Caco-2 (cell line): ENCODE measurements around the gene ZGRF1. TPM values are rescaled to one million over a fixed set of nuclear protein-coding genes. Genes with fewer than 3 reads are reported as not detected.
"Not testable (repeated sequence)": the region's sequence is repeated elsewhere in the genome, so short reads cannot be mapped to it uniquely, and the experiment has no call there.

Experiments used
- BruUV-seq: library from RNA; stranded (reverse); fragments of 400-500 nt; replicated peaks from 2 replicates; lab custom pipeline; 2021; lab: Mats Ljungman, UMichigan
- CTCF ChIA-PET: fragments of 300-600 bp; sonication (Branson Sonifier 250); formaldehyde crosslinking; loops from one replicate; lab custom pipeline; 2022; ENCODE audit warnings: antibody characterized with exemption; lab: Charles Lee
- POLR2A ChIA-PET: fragments of 300-600 bp; sonication (Branson Sonifier 250); formaldehyde crosslinking; loops from one replicate; lab custom pipeline; 2022; ENCODE audit warnings: antibody characterized with exemption; lab: Charles Lee
- DNase-seq, 2 experiments: peaks; one replicate each; pipeline versions ENCODE4 v3.0.0 to v3.0.0-alpha.2; 2020 to 2022
- H3K27me3 ChIP-seq: replicated peaks from 2 replicates; pipeline ENCODE4 v1.6.0; 2011; ENCODE audit warnings: low read length; ENCODE audit not compliant: control insufficient read depth, insufficient read depth
- H3K36me3 ChIP-seq: 2 replicates; pipeline ENCODE4 v1.5.1; 2011; ENCODE audit warnings: low read length; ENCODE audit not compliant: control insufficient read depth, insufficient read depth
- H3K4me1 ChIP-seq: fragments of 250-450 bp; sonication (Bioruptor Pico); 2 replicates; pipeline ENCODE4 v1.5.1; 2020; ENCODE audit warnings: mild to moderate bottlenecking
- H3K4me3 ChIP-seq: 2 replicates; pipeline ENCODE4 v1.5.1; 2011; ENCODE audit warnings: low read depth, mild to moderate bottlenecking, control low read depth, low read length
- H3K9me3 ChIP-seq: fragments of 250-450 bp; sonication (Bioruptor Pico); 2 replicates; pipeline ENCODE4 v1.5.1; 2020; ENCODE audit warnings: mild to moderate bottlenecking, moderate library complexity
- H3K27ac Mint-ChIP-seq: one replicate; pipeline ENCODE4 v1.8.0; 2022; ENCODE audit warnings: mixed read lengths; ENCODE audit not compliant: unreplicated experiment
- H3K27me3 Mint-ChIP-seq: one replicate; pipeline ENCODE4 v1.8.0; 2022; ENCODE audit warnings: mixed read lengths; ENCODE audit not compliant: insufficient read depth, unreplicated experiment
- H3K36me3 Mint-ChIP-seq: one replicate; pipeline ENCODE4 v1.8.0; 2022; ENCODE audit warnings: mild to moderate bottlenecking, mixed read lengths; ENCODE audit not compliant: insufficient read depth, unreplicated experiment
- H3K4me1 Mint-ChIP-seq: one replicate; pipeline ENCODE4 v1.8.0; 2022; ENCODE audit warnings: low read depth, mixed read lengths; ENCODE audit not compliant: unreplicated experiment
- H3K4me3 Mint-ChIP-seq: one replicate; pipeline ENCODE4 v1.8.0; 2022; ENCODE audit warnings: mild to moderate bottlenecking, moderate library complexity, mixed read lengths; ENCODE audit not compliant: unreplicated experiment
- H3K9me3 Mint-ChIP-seq: one replicate; pipeline ENCODE4 v1.8.0; 2022; ENCODE audit warnings: mixed read lengths; ENCODE audit not compliant: unreplicated experiment
- CTCF ChIP-seq, 2 experiments: fragments of 200-600 bp in 1 of 2; IDR thresholded peaks; 1 replicate in 1 of 2; 2 replicates in 1 of 2; pipeline versions ENCODE4 v1.5.1 to v1.8.0; 2011 to 2022; ENCODE audit warnings: antibody characterized with exemption in 1 of 2, control low read depth in 1 of 2, inconsistent platforms in 1 of 2, low read depth in 1 of 2, low read length in 1 of 2, mild to moderate bottlenecking in 1 of 2, moderate library complexity in 1 of 2; ENCODE audit not compliant: insufficient read depth in 1 of 2, severe bottlenecking in 1 of 2, unreplicated experiment in 1 of 2
- intact Hi-C: fragments of 100-400 bp; cut with micrococcal nuclease; formaldehyde crosslinking; loops from one replicate; pipeline ENCODE4 v1.10.0; 2022; ENCODE audit not compliant: unreplicated experiment
- total RNA-seq: library from RNA; stranded (reverse); gene quantifications from 2 replicates; pipeline ENCODE4 v1.2.3, GENCODE V29; 2022

Gene ZGRF1
- total RNA-seq, 1 experiment from 2014 or later: 14.7 TPM

- Histone ChIP-seq H3K4me1 (no peaks in the 10 kb centered on the region), H3K36me3 (no peaks in the 10 kb centered on the region), H3K27me3 (no peaks in the 10 kb centered on the region), H3K9me3 (no peaks in the 10 kb centered on the region), H3K4me3 (no peak overlapping the region)
- BruUV-seq: no TSS peak
- H3K27me3 Mint-ChIP-seq: no peaks in the 10 kb centered on the region
- H3K9me3 Mint-ChIP-seq: no peaks in the 10 kb centered on the region
- POLR2A ChIA-PET: no interaction called here
- H3K4me1 Mint-ChIP-seq: peaks cover 7% of the 10 kb centered on the region
- H3K4me3 Mint-ChIP-seq: no peak overlapping the region
- intact Hi-C loops: no loop called here
- CTCF ChIA-PET: interaction anchor here (1.2 kb wide), 1 partner anchor 117 kb away, joined by 3 read pairs; no protein-coding TSS in a partner anchor
- H3K36me3 Mint-ChIP-seq: peaks cover 26% of the 10 kb centered on the region
- no peak overlapping the region for H3K27ac Mint-ChIP-seq
- no peak for TF ChIP-seq CTCF (IDR thresholded peaks at IDR 0.05; ENCODE audit: insufficient read depth in 1 of 2, low read depth in 1 of 2, low read length in 1 of 2, severe bottlenecking in 1 of 2, unreplicated experiment in 1 of 2)
- no peak for DNase-seq
Observed at GRCh38 chr4:112647785-112648184, 11.1 kb upstream of the ZGRF1 start.

GRCh38 chr4:112646632-112647537 is 10.2 kb upstream of the ZGRF1 start:
- Mint-ChIP-seq H3K4me3 (no peak overlapping the region), H3K9me3 (no peaks in the 10 kb centered on the region), H3K27me3 (no peaks in the 10 kb centered on the region), H3K36me3 (peaks cover 26% of the 10 kb centered on the region), H3K4me1 (peaks cover 7% of the 10 kb centered on the region), H3K27ac (no peak overlapping the region)
- BruUV-seq: TSS peak; percentile 73
- H3K9me3 ChIP-seq: no peaks in the 10 kb centered on the region
- no peaks in the 10 kb centered on the region; the same call in 1 of the 2 replicates for H3K36me3 ChIP-seq
- H3K4me1 ChIP-seq: no peaks in the 10 kb centered on the region
- ChIA-PET CTCF (no interaction called here), POLR2A (no interaction called here)
- no peak for DNase-seq
- TF ChIP-seq CTCF (IDR thresholded peaks at IDR 0.05; ENCODE audit: insufficient read depth in 1 of 2, low read depth in 1 of 2, low read length in 1 of 2, severe bottlenecking in 1 of 2, unreplicated experiment in 1 of 2): no peak
- intact Hi-C loops: no loop called here
- H3K4me3 ChIP-seq: no peak overlapping the region
- no peaks in the 10 kb centered on the region for H3K27me3 ChIP-seq

GRCh38 chr4:112645541-112646329 is 9.0 kb upstream of the ZGRF1 start:
- no peak overlapping the region for H3K27ac Mint-ChIP-seq
- peaks cover 26% of the 10 kb centered on the region for H3K36me3 Mint-ChIP-seq
- H3K27me3 Mint-ChIP-seq: no peaks in the 10 kb centered on the region
- H3K27me3 ChIP-seq: no peaks in the 10 kb centered on the region
- no peaks in the 10 kb centered on the region for H3K9me3 ChIP-seq
- no peak for TF ChIP-seq CTCF (IDR thresholded peaks at IDR 0.05; ENCODE audit: insufficient read depth in 1 of 2, low read depth in 1 of 2, low read length in 1 of 2, severe bottlenecking in 1 of 2, unreplicated experiment in 1 of 2)
- H3K4me1 ChIP-seq: no peaks in the 10 kb centered on the region
- POLR2A ChIA-PET: no interaction called here
- intact Hi-C loops: no loop called here
- no peak overlapping the region for H3K4me3 ChIP-seq
- DNase-seq: no peak
- no peaks in the 10 kb centered on the region; the same call in 1 of the 2 replicates for H3K36me3 ChIP-seq
- peaks cover 7% of the 10 kb centered on the region for H3K4me1 Mint-ChIP-seq
- H3K9me3 Mint-ChIP-seq: no peaks in the 10 kb centered on the region
- BruUV-seq: no TSS peak
- CTCF ChIA-PET: no interaction called here
- H3K4me3 Mint-ChIP-seq: no peak overlapping the region

GRCh38 chr4:112644595-112645535 is 8.2 kb upstream of the ZGRF1 start:
- POLR2A ChIA-PET, H3K9me3 ChIP-seq, H3K27me3 ChIP-seq, H3K4me3 Mint-ChIP-seq, H3K36me3 ChIP-seq, H3K4me1 ChIP-seq, H3K27ac Mint-ChIP-seq, H3K9me3 Mint-ChIP-seq, H3K4me1 Mint-ChIP-seq, DNase-seq, CTCF ChIA-PET, H3K4me3 ChIP-seq, intact Hi-C loops, H3K27me3 Mint-ChIP-seq, BruUV-seq: not testable (repeated sequence)
- peaks cover 26% of the 10 kb centered on the region for H3K36me3 Mint-ChIP-seq
